Brain microvascular endothelial cell (primary cell): ENCODE results near the gene HERPUD2.

ENCODE experiments used
- DNase-seq: peaks from one replicate; pipeline ENCODE4 v3.0.0-alpha.2; 2020
- H3K27ac ChIP-seq: fragments of 250-450 bp; sonication (Bioruptor Pico); 2 replicates; pipeline ENCODE4 v1.5.1; 2020; ENCODE audit warnings: mild to moderate bottlenecking, moderate library complexity
- H3K27me3 ChIP-seq: fragments of 250-450 bp; sonication (Bioruptor Pico); replicated peaks from 2 replicates; pipeline ENCODE4 v1.5.1; 2020; ENCODE audit warnings: mild to moderate bottlenecking
- H3K36me3 ChIP-seq: fragments of 250-450 bp; sonication (Bioruptor Pico); replicated peaks from 2 replicates; pipeline ENCODE4 v1.5.1; 2020; ENCODE audit warnings: mild to moderate bottlenecking
- H3K4me3 ChIP-seq: 2 replicates; pipeline ENCODE4 v1.5.1; 2011; ENCODE audit warnings: low read depth, mild to moderate bottlenecking, control low read depth, low read length, moderate library complexity
- CTCF ChIP-seq: IDR thresholded peaks from 2 replicates; pipeline ENCODE4 v1.5.1; 2011; ENCODE audit warnings: low read depth, mild to moderate bottlenecking, moderate library complexity, low read length, control low read depth, inconsistent platforms; ENCODE audit errors: missing control alignments
- in situ Hi-C: cut with HindIII; loops from 2 replicates; pipeline ENCODE4 v1.10.0; 2017; ENCODE audit warnings: low sequenced_read_pairs, low pct_ligation_motif_present

The HERPUD2 gene

GRCh38 chr7:35649711-35650110, 45.2 kb downstream of the HERPUD2 start:
- H3K27me3 ChIP-seq = no peaks in the 10 kb centered on the region
- H3K36me3 ChIP-seq = no peaks in the 10 kb centered on the region
- H3K27ac ChIP-seq = no peak overlapping the region
- in situ Hi-C loops = no loop called here
- H3K4me3 ChIP-seq = no peak overlapping the region
- DNase-seq = no peak
- no peak for TF ChIP-seq CTCF

- in situ Hi-C loops = no loop called here
- TF ChIP-seq CTCF = no peak
- H3K36me3 ChIP-seq = no peaks in the 10 kb centered on the region
- DNase-seq = no peak
- no peak overlapping the region for H3K4me3 ChIP-seq
- H3K27ac ChIP-seq = no peak overlapping the region
- H3K27me3 ChIP-seq = no peaks in the 10 kb centered on the region
Measured at GRCh38 chr7:35648367-35648766, 46.6 kb downstream of the HERPUD2 start.

GRCh38 chr7:35647171-35647574, 47.8 kb downstream of the HERPUD2 start:
- no peak overlapping the region for H3K4me3 ChIP-seq
- TF ChIP-seq CTCF = no peak
- peak; percentile 7 for DNase-seq
- in situ Hi-C loops = no loop called here
- H3K27ac ChIP-seq = no peak overlapping the region
- no peaks in the 10 kb centered on the region for H3K36me3 ChIP-seq
- no peaks in the 10 kb centered on the region for H3K27me3 ChIP-seq

GRCh38 chr7:35646289-35647023, 48.5 kb downstream of the HERPUD2 start:
- Histone ChIP-seq H3K36me3 (no peaks in the 10 kb centered on the region), H3K4me3 (no peak overlapping the region), H3K27me3 (no peaks in the 10 kb centered on the region), H3K27ac (no peak overlapping the region)
- no peak for DNase-seq
- in situ Hi-C loops = no loop called here
- TF ChIP-seq CTCF = no peak

GRCh38 chr7:35645691-35646090, 49.2 kb downstream of the HERPUD2 start:
- TF ChIP-seq CTCF = no peak
- no peaks in the 10 kb centered on the region for H3K36me3 ChIP-seq
- DNase-seq = no peak
- no peak overlapping the region for H3K4me3 ChIP-seq
- in situ Hi-C loops = no loop called here
- H3K27ac ChIP-seq = no peak overlapping the region
- H3K27me3 ChIP-seq = no peaks in the 10 kb centered on the region
